Suppressor macrophage treated with lipopolysaccharide for 4 hours (primary cell): ENCODE data around the gene ELANE.
A peak's percentile ranks its signal among the peaks of the same experiment; 100 is the strongest.
"Not testable (repeated sequence)": the region's sequence is repeated elsewhere in the genome, so short reads cannot be mapped to it uniquely, and the experiment has no call there.

Source experiments
- DNase-seq: peaks from one replicate; pipeline ENCODE4 v3.0.0-alpha.2; 2020

Gene ELANE

DNA sequence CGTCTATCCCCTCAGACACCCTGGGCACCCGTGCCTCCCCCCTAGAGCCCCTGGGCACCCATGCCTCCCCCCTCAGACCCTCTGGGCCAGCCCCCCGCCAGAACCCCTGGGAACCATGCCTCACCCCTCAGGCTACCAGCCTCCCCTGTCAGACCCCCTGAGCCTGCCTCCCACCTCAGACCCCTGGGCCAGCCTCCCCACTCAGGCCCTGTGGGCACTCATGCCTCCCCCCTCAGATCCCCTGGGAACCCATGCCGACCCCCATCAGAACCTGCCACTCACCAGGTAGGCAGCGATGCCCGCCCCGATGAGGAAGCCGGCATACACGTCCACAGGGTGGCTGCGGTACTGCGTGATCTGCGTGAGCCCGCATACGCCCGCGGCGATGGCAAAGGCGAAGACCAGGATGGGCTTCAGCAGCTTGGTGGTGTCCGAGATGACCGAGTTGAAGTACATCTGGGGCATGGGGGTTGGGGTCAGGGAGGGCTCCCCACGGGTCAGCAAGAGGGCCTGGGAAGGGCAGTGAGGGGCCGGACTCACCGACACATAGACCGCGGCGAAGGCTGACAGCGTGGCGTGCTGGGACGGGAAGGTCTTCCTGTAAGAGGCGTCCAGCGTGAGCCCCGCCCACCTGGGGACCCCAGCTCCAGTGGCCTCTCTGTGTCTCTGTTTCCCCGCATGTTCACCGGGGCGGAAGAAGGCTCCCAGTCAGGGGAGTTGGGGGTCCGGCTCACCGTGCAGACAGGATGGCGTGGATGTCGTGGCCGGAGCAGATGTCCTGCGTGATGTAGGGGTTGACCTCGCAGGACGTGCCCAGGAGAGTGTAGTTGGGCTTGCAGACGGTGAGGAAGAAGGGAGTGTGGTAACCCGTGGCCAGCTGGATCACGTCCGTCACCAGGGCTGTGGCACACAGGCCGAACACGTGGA, 37.7 kb upstream of the ELANE start:
- no peak for DNase-seq

DNA sequence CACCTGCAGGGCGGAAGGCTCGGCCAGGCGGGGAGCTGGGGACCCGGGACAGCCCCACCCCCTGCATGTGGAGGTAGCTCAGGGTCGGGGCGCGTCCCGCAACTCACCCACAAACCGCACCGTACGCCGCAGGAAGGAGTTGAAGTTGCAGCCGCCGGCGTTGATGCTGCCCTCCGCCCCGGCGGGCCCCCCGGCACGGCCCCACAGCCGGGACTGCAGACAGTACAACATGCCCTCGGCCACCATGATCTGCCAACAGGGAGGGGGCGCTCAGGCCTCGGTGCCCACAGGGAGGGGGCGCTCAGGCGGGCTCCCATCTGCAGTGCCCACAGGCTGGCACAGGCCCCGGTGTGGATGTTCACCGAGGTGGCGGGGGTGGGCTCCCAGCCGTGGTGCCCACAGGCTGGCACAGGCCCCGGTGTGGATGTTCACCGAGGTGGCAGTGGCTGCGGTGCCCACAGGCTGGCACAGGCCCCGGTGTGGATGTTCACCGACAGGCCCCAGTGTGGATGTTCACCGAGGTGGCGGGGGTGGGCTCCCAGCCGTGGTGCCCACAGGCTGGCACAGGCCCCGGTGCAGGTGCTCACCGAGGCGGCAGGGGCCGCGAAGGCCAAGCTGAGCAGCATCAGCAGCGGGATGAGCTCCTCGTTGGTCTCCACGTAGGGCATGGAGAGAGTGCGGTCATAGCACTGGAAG, 36.9 kb upstream of the ELANE start:
- no peak for DNase-seq

DNA sequence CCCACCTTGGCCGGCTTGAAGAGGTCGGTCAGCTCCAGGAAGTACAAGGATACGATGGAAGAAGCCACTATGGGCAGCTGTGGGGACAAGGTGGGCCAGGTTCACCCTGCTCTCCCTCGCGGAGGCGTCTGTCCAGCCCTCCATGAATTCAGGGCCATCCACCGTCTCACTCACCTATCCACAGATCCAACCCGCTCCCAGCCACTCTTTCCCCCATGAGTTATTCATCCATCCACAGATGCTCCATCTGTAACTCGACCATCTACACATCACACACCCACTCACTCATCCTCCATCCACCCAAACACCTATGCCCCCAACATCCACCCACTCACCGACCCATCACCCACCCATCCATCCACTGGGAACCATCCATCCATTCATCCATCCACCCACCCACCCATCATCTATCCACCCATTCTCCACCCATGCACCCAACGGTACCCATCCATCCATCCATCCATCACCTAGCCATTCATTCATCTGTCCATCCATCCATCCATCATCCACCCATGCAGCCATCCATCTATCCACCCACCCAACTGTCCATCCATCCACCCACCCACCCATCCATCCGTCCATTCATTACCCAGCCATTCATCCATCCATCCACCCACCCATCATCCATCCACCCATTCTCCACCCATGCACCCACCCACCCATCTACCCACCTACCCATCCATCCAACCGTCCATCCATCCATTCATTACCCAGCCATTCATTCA, 36.2 kb upstream of the ELANE start:
- DNase-seq = no peak

DNA sequence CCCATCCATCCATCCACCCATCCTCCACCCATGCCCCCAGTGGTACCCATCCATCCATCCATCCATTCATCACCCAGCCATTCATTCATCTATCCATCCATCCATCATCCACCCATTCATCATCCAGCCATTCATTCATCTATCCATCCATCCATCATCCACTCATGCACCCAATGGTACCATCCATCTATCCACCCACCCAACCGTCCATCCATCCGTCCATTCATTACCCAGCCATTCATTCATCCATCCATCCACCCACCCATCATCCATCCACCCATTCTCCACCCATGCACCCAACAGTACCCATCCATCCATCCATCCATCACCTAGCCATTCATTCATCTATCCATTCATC, 35.6 kb upstream of the ELANE start:
- no peak for DNase-seq

DNA sequence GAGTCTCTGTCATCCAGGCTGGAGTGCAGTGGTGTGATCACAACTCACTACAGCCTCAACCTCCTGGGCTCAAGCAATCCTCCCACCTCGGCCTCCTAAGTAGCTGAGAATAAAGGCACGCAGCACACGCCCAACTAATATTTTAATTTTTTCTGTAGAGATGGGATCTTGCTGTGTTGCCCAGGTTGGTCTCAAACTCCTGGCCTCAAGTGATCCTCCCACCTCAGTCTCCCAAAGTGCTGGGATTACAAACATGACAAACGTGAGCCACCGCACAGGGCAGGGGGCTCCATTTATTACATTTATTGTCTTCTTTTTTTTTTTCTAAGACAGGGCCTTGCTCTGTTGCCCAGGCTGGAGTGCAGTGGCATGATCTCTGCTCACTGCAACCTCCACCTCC, 31.9 kb upstream of the ELANE start:
- DNase-seq = not testable (repeated sequence)

DNA sequence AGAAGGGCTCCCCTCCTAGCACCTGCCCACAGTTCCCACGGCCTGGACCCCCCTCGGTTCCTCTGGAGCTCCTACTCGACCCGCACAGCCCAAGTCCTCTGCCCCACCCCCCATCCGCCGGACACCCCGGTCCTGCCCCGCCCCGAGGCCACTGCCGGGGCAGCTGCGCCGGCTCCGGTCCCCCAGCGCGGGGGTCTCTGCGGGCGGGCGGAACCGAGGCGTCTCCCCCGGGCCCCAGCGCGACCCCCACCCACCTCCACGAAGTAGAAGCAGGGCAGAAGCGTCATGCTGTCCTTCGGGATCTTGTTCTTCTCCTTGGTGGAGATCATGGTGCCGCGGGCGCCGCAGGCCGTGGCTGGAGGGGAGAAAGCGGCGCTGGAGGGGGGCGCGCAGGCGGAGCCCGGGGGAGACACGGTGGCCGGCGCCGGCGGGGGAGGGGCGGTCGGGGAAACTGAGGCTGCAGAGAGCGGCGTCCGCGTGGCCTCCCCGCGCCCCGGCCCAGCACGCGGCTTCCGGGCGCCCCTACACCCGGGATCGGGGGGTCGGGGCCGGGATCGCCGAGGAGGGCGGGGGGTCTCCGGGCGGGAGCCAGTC, 30.8 kb upstream of the ELANE start:
- no peak for DNase-seq

DNA sequence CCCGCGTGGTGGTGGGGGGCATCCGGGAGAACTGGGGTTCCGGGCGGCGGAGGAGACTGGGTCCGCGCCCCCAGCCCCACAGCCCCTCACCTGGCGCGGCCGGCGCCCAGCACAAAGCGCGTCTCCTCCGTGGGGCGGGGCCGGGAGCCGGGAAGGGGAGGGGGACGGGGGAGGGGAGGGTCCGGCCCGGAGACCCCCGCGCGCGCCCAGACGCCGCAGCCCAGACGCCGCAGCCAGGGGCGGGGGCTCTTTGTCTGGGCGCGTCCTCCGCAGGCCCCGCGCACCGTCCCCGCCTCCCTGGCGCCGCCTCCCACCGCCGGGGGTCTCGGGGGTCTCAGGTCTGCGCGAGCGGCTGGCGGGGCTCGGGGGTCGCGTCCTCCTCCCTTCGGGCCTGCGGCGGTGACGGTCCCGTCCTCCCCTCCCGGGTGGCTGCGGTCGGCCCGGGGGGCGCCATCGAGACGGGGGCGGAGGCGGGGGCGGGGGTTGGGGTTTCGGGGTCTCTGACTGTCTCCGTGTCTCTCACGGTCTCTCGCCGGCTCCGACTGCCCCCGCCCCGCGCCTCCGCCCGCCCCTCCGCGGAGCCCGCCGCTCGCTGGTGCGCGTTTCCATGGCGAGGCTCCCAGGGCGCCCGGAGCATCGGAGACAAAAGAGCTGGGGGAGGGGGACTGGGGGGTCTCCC, 30.1 kb upstream of the ELANE start, which contains the start of gene PLPPR3:
TSS of gene PLPPR3 (minus strand) at position 131 of the 679 bp plus-strand sequence. CDS start 396 bp downstream, outside the sequence.
- no peak for DNase-seq

DNA sequence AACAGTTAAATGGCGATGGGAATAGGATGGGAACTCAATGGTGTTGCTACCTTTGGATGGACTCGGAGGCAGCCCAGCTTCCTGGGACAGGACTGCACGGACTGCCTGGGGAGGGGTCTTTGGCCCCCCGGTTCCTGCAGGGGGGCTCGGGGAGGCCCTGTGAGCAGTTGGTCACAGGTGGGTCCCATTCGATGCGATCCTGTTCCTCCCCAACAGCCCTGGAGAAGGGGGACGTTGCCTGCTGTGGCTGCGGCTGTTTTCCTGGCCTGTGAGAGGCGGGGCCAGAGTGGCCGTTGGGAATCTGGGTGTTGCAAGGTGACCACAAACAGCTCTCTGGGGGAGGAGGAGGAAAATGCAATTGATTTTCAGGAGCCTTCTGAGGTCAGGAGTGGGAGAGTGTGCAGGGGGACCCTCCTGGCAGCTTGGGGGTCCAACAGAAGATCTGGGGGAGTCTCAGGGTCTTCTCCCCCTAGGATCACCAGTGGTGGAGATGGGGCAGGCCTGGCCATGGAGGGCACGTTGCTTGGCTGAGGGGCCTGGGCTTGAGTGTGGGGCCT, 28.5 kb upstream of the ELANE start:
- peak; percentile 23 for DNase-seq

DNA sequence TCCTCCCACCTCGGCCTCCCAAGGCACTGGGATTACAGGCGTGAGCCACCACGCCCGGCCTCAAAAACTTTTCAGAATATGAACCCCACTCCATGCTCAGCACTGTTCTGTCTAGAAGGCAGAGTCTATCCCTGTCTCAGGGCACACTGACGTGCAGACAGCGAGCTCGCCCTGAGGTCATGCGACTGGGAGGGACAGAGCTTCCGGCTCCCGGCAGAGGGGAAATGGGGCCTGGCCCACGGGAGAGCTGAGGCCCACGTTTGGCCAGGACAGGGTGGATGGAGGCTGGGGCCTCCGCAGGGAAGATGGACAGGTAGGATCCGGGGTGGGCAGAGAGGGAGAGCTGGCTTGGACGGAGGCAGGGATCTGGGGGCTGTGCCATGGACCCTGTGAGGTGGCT, 27.2 kb upstream of the ELANE start:
- peak; percentile 80 for DNase-seq

DNA sequence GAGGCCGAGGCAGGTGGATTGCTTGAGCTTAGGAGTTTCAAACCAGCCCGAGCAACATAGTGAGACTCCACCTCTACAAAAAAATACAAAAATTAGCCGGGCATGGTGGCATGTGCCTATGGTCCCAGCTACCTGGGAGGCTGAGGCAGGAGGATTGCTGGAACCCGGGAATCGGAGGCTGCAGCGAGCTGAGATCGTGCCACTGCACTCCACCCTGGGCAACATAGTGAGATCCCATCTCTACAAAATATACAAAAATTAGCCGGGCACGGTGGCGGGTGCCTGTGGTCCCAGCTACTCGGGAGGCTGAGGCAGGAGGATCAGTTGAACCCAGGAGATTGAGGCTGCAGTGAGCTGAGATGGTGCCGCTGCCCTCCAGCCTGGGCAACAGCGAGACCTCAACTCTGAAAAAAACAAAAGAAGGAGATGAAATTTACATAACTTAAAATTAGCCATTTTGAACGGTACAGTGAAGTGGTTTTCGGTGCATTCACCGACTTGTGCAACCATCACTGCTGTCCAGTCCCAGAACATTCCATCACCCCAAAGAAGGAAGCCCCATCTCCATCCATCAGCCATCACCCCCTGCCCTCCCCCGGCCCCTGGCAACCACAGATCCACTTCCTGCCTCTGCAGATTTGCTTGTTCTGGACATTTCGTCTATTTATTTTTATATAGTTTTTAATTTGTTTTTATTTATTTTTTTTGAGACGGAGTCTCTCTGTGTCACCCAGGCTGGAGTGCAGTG, 26.0 kb upstream of the ELANE start:
- peak; percentile 36 for DNase-seq

DNA sequence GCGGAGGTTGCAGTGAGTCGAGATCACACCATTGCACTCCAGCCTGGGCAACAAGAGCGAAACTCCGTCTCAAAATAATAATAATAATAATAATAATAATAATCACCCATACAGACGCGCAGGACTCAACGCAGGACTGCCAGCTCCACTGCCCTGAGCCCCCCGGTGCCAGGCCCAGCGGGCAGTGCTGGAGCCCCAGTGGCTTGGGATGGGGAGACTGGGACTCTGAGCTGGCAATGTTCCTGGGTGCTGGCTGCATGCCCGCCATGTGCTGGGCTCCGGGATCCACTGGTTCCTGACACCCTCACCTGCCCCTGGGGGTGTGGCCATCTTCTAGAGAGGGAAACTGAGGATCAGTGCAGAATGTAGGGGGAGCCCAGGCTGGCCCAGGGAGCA, 24.8 kb upstream of the ELANE start:
- DNase-seq = no peak

DNA sequence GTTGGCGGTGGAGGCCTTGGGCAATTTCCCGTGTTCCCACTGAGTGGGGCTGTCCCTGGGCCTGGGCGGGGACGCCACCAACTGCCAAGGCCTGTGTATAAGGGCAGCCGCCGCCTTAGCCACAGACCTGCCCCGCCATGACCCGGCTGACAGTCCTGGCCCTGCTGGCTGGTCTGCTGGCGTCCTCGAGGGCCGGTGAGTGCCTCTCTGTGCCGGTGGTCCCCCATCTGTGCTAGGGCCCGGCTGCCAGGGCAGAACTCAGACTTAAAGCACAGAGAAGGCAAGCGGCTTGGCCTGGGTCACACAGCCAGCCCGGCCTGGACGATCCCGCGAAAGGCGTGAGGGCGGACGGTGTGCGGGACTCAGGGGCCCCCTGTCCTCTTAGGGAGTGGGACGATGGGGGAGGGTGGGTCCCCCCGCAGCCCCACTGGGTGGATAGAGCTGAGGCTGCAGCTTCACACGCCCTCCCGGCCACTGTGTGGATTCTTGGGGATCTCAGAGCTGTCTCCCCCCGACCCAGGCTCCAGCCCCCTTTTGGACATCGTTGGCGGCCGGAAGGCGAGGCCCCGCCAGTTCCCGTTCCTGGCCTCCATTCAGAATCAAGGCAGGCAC, 24.3 kb upstream of the ELANE start, which contains the start of gene AZU1:
TSS of gene AZU1 (plus strand) at position 128 of the 612 bp plus-strand sequence. CDS start at position 138, 10 bp downstream.
- peak; percentile 83 for DNase-seq

DNA sequence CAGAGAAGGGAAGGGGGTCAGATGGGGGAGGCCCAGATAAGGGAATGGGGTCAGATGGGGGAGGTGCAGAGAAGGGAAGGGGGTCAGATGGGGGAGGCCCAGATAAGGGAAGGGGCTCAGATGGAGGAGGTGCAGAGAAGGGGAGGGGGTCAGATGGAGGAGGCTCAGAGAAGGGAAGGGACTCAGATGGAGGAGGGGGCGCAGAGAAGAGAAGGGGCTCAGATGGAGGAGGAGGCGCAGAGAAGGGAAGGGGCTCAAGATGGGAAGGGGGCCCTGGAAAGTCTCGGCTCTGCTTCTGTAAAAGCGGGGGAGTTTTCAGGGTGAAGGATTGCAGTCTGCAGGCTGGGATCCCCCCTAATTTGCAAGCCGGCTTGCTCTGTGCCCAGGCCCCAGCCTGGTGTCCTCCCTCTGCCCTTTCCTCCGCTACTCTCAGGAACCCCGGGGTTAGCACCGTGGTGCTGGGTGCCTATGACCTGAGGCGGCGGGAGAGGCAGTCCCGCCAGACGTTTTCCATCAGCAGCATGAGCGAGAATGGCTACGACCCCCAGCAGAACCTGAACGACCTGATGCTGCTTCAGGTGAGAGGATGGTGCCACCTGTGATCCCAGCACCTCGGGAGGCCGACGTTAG, 22.9 kb upstream of the ELANE start:
- no peak for DNase-seq

DNA sequence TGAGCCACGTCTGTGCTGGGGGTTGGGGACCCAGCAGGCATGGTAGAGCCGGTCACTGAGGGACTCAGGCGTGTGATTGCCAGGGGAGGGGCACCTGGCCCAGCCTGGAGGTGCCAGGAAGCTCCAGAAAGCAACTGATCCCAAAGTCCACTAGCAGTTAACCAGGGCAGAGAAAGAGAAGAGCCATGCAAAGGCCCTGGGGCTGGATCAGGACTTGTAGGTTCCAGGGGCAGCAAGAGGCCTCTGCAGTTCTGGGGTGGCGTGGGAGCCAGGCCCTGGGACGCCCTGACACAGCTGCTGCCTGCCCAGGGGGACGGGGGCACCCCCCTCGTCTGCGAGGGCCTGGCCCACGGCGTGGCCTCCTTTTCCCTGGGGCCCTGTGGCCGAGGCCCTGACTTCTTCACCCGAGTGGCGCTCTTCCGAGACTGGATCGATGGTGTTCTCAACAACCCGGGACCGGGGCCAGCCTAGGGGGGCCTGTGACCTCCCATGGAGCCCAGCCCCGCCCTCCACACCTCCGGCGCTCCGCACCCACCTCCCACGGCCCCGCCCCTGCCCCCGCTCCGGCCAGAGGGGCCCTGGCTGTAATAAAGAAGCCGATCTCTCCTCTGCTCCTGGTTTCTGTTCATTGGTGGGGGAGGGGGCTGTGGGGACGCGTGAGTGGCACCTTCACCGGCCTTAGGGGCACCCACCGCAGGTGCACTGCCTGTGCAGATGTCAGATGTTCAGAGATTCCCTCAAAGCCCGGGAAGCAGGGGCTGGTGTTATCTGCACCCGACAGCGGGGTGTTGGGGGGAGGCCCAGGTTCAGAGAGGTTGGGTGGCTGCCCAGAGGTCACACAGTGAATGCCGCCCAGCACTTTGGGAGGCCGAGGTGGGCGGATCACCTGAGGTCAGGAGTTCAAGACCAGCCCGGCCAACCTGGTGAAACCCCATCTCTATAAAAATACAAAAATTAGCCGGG, 20.4 kb upstream of the ELANE start:
- no peak for DNase-seq

DNA sequence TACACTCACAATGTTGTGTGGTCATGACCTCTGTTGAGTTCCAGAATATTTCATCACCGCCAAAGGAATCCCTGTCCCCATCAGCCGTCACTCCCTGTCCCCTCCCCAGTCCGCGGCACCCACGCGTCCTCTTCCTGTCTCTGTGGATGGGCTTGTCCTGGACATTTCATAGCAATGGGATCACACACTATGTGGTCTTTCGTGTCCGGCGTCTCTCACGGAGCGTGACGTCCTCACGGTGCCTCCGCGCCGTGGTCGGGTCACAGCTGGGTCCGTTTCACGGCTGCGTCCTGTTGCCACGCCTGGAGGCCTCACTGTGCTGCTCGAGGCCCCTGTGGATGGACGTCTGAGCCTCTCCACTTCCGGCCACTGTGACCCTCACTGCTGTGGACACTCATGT, 17.9 kb upstream of the ELANE start:
- no peak for DNase-seq

DNA sequence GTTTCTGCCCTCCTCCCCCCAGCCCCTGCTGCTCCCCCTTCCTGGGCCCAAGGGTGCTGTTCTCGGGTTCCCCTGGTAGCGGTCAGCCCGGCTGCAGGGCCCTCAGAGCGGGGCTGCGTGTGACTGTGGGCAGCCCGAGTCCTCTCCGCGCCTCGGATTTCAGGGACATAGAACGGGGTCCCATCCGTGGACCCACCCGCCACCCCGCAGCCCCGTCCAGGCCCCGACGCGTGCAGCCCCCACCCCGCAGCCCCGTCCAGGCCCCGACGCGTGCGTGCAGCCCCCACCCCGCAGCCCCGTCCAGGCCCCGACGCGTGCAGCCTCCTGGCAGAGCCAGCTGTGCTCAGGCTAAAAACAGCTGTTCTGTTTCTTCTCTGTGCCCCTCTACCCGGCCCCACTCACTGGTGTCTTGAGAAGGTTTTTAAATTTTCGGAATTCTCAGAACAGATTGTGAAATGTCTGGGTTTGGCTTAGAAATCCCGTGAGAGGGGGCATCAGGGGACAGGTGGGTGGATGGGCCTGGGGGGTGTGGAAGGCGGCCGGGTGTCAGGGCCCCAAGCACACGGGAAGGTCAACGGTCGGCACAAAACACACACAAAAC, 16.8 kb upstream of the ELANE start:
- DNase-seq = no peak

DNA sequence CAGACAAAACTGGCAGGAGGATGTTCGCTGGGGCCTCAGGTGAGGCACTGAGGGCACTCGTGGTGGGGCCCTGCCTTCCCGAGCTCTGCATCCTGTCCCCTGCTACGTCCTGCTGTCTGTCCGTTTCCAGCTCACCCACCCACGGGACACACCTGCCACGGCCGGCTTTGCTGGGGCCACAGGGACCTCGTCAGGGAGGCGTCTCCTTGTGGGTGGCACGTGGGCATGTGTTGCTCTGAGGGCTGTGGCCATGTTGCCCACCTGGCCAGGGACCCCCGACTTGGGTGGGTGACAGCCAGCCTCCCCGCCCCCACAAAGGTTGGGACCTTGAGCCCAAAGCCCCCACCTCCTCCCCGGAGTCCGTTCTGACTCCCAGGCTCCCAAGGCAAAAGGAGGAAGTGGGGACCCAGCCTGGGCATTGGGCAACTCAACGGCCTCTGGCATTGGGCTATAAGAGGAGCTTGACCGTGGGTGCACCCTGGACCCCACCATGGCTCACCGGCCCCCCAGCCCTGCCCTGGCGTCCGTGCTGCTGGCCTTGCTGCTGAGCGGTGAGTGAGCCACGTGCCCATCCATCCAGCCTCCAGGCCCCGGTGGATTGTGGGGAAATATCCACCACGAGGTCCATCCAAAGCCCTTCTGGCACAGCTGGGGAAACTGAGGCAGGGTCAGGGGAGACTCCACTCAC, 11.4 kb upstream of the ELANE start, which contains the start of gene PRTN3:
TSS of gene PRTN3 (plus strand) at position 481 of the 688 bp plus-strand sequence. CDS start at position 491, 10 bp downstream.
- DNase-seq = peak; percentile 72

DNA sequence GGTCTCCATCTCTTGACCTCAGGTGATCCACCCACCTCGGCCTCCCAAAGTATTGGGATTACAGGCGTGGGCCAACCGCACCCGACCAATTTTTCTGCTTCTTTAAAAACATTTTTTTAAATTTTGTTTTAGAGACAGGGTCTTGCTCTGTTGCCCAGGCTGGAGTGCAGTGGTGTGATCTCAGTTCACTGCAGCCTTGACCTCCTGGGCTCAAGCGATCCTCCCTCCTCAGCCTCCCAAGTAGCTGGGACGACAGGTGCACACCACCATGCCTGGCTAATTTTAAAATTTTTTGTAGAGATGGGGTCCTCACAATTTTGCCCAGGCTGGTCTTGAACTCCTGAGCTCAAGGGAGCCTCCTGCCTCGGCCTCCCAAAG, 9.3 kb upstream of the ELANE start:
- not testable (repeated sequence) for DNase-seq
